ENCODE data around the gene RAD51B. TPM values are rescaled to one million over a fixed set of nuclear protein-coding genes. Genes with fewer than 3 reads are reported as not detected.

The RAD51B gene
- total RNA-seq, 4 donors from 2014 or later: 12.6 to 26.4 (median 16.7) TPM

GRCh38 chr14:68637106-68638021 is 817.8 kb downstream of the RAD51B start:
- 47 to 49% methylated on average over 13 of the region's 13 CpGs for WGBS, 2 donors
- peaks cover 0 to 18% (median 0%) of the 10 kb centered on the region in 4 donors for H3K9me3 ChIP-seq
- peak overlapping the region in 3 of 4 donors; percentile 64 to 77 (median 75) for H3K27ac ChIP-seq
- H3K4me3 ChIP-seq: no peak overlapping the region
- TF ChIP-seq CTCF (IDR thresholded peaks at IDR 0.05) (no peak), EP300 (IDR thresholded peaks at IDR 0.05) (peak in 1 of 2 donors; percentile 39)
- no peaks in the 10 kb centered on the region for H3K27me3 ChIP-seq
- H3K36me3 ChIP-seq: no peaks in the 10 kb centered on the region
- peaks cover 0 to 62% (median 43%) of the 10 kb centered on the region in 4 donors for H3K4me1 ChIP-seq
- no peak for DNase-seq (ENCODE audit: low spot score in 2 of 2)

GRCh38 chr14:68638141-68638999 is 818.8 kb downstream of the RAD51B start:
- DNase-seq (ENCODE audit: low spot score in 2 of 2): no peak
- H3K4me1 ChIP-seq: peaks cover 0 to 53% (median 36%) of the 10 kb centered on the region in 4 donors
- WGBS, 2 donors: 68 to 72% methylated on average over 12 of the region's 12 CpGs
- peaks cover 0 to 18% (median 0%) of the 10 kb centered on the region in 4 donors for H3K9me3 ChIP-seq
- H3K27me3 ChIP-seq: no peaks in the 10 kb centered on the region
- H3K4me3 ChIP-seq: no peak overlapping the region
- TF ChIP-seq POLR2A (IDR thresholded peaks at IDR 0.05) (no peak), EP300 (IDR thresholded peaks at IDR 0.05) (no peak), CTCF (IDR thresholded peaks at IDR 0.05) (no peak)
- H3K27ac ChIP-seq: peak overlapping the region in 3 of 4 donors; percentile 64 to 77 (median 75)
- no peaks in the 10 kb centered on the region for H3K36me3 ChIP-seq

GRCh38 chr14:68639000-68639757 is 819.6 kb downstream of the RAD51B start:
- Histone ChIP-seq H3K36me3 (no peaks in the 10 kb centered on the region), H3K4me1 (peaks cover 0 to 45% (median 29%) of the 10 kb centered on the region in 4 donors), H3K9me3 (peaks cover 0 to 18% (median 0%) of the 10 kb centered on the region in 4 donors), H3K27ac (peak overlapping the region in 3 of 4 donors; percentile 64 to 77 (median 75)), H3K4me3 (no peak overlapping the region), H3K27me3 (no peaks in the 10 kb centered on the region)
- DNase-seq (ENCODE audit: low spot score in 2 of 2): no peak
- TF ChIP-seq CTCF (IDR thresholded peaks at IDR 0.05): no peak
- TF ChIP-seq EP300 (IDR thresholded peaks at IDR 0.05): no peak
- TF ChIP-seq POLR2A (IDR thresholded peaks at IDR 0.05): no peak
- 44 to 57% methylated on average over 6 of the region's 6 CpGs for WGBS, 2 donors

GRCh38 chr14:68639758-68640574 is 820.4 kb downstream of the RAD51B start:
- Histone ChIP-seq H3K9me3 (peaks cover 0 to 18% (median 0%) of the 10 kb centered on the region in 4 donors), H3K36me3 (no peaks in the 10 kb centered on the region), H3K27me3 (no peaks in the 10 kb centered on the region), H3K27ac (peak overlapping the region in 1 of 4 donors; percentile 77), H3K4me1 (peaks cover 0 to 39% (median 27%) of the 10 kb centered on the region in 4 donors), H3K4me3 (no peak overlapping the region)
- peak in 1 of 2 donors; percentile 1 for DNase-seq (ENCODE audit: low spot score in 2 of 2)
- 86 to 87% methylated on average over 10 of the region's 10 CpGs for WGBS, 2 donors
- TF ChIP-seq CTCF (IDR thresholded peaks at IDR 0.05) (no peak), EP300 (IDR thresholded peaks at IDR 0.05) (no peak), POLR2A (IDR thresholded peaks at IDR 0.05) (no peak)

All from tibial nerve (tissue), 4 donors.